ENCODE data around the gene MAT1A. TPM values are rescaled to one million over a fixed set of nuclear protein-coding genes. Genes with fewer than 3 reads are reported as not detected.

Gene MAT1A
- total RNA-seq, 1 experiment from 2014 or later: 2.1 TPM

DNA sequence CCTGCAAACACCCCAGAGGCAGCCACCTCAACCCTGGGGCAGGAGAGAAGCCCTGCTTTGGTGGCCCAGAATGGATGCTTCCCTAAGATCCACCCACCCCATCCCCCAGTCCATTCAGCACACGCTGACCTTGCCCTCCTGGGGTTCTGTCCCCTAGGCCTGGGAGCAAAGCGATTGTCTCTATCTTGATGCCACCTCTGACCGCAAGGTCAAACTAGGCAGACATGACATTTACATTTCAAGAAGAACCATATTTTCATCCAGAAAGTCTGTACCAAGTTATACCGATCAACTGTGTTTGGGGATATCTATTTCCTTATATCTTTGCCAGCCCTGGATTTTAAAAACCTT lies 23.0 kb downstream of the MAT1A start:
- no peaks in the 10 kb centered on the region for H3K79me1 ChIP-seq (ENCODE audit: insufficient read depth, low read depth, low read length, poor library complexity, severe bottlenecking)
- H2BK5ac ChIP-seq (ENCODE audit: insufficient read length, low read length): no peak overlapping the region
- H4K20me1 ChIP-seq (ENCODE audit: control insufficient read depth, insufficient read depth, insufficient read length): no peaks in the 10 kb centered on the region
- H3K4ac ChIP-seq (ENCODE audit: low read depth, low read length): no peak overlapping the region
- TF ChIP-seq, protein P1, sequence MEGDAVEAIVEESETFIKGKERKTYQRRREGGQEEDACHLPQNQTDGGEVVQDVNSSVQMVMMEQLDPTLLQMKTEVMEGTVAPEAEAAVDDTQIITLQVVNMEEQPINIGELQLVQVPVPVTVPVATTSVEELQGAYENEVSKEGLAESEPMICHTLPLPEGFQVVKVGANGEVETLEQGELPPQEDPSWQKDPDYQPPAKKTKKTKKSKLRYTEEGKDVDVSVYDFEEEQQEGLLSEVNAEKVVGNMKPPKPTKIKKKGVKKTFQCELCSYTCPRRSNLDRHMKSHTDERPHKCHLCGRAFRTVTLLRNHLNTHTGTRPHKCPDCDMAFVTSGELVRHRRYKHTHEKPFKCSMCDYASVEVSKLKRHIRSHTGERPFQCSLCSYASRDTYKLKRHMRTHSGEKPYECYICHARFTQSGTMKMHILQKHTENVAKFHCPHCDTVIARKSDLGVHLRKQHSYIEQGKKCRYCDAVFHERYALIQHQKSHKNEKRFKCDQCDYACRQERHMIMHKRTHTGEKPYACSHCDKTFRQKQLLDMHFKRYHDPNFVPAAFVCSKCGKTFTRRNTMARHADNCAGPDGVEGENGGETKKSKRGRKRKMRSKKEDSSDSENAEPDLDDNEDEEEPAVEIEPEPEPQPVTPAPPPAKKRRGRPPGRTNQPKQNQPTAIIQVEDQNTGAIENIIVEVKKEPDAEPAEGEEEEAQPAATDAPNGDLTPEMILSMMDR (conservative IDR thresholded peaks at IDR 0.05): no peak
- H3T11ph ChIP-seq (ENCODE audit: low read length): no peak overlapping the region
- H2BK15ac ChIP-seq (ENCODE audit: low read depth, low read length): no peak overlapping the region
- DNase-seq: no peak
- H3K36me3 Mint-ChIP-seq (ENCODE audit: insufficient read depth in 1 of 3, low read depth in 3 of 3): peaks cover 0 to 8% (median 0%) of the 10 kb centered on the region in 3 experiments; a peak in 4 of 7 replicates
- H2AK5ac ChIP-seq (ENCODE audit: insufficient read length, low read length): no peak overlapping the region
- no peak overlapping the region for H2BK20ac ChIP-seq (ENCODE audit: low read depth, low read length, poor library complexity, severe bottlenecking)
- no CpG with 5 or more reads among the region's 4 CpGs for WGBS (ENCODE audit: extremely low coverage, insufficient read length, low lambda C conversion rate)
- no peak overlapping the region for H3K56ac ChIP-seq (ENCODE audit: insufficient read length, low read depth, low read length)
- no peak overlapping the region for H4K8ac ChIP-seq (replicated peaks; ENCODE audit: insufficient read length, low read depth, low read length)
- H3K23me2 ChIP-seq (ENCODE audit: insufficient read length, low read depth, low read length, poor library complexity, severe bottlenecking): no peaks in the 10 kb centered on the region
- no peak overlapping the region for H4K91ac ChIP-seq (ENCODE audit: insufficient read length, low read depth, low read length)
- no peaks in the 10 kb centered on the region for H3K79me2 ChIP-seq (ENCODE audit: insufficient read depth, low read length)
- no peak overlapping the region for H2BK12ac ChIP-seq (ENCODE audit: insufficient read length, low read depth, low read length)
- peaks cover 9 to 20% of the 10 kb centered on the region in 2 experiments for H3K4me1 Mint-ChIP-seq
- H3K9me3 ChIP-seq (ENCODE audit: control insufficient read depth, low read depth, low read length): no peaks in the 10 kb centered on the region
- H3K4me2 ChIP-seq (ENCODE audit: insufficient read depth, insufficient read length, low read length): no peak overlapping the region
- H3K9me3 Mint-ChIP-seq: peaks cover 8 to 15% of the 10 kb centered on the region in 2 experiments; a peak in 4 of 5 replicates
- no peak overlapping the region for H4K5ac ChIP-seq (ENCODE audit: insufficient read length, low read depth, low read length)
- H3K27ac ChIP-seq (ENCODE audit: insufficient read length, low read depth, low read length): no peak overlapping the region
- H3K9ac ChIP-seq (ENCODE audit: extremely low read depth, insufficient read length, low read length): no peak overlapping the region
- H2AFZ ChIP-seq (ENCODE audit: low read length): no peak overlapping the region
- H3K27me3 Mint-ChIP-seq (ENCODE audit: low read depth): peaks cover 6% of the 10 kb centered on the region
- no peak overlapping the region for H2BK120ac ChIP-seq (ENCODE audit: low read depth, low read length, poor library complexity, severe bottlenecking)
- peak overlapping the region in 1 of 3 experiments; percentile 32; a peak in 1 of 7 replicates for H3K27ac Mint-ChIP-seq
- H3K23ac ChIP-seq (ENCODE audit: insufficient read length, low read depth, low read length): no peak overlapping the region
- no peak overlapping the region for H3K18ac ChIP-seq (ENCODE audit: insufficient read length, low read depth, low read length)
- H3K14ac ChIP-seq (ENCODE audit: insufficient read depth, low read length): no peak overlapping the region
- no peak overlapping the region; a peak in 1 of 5 replicates for H3K4me3 Mint-ChIP-seq
- H3K27me3 ChIP-seq (ENCODE audit: insufficient read depth, low read length): no peaks in the 10 kb centered on the region
- peaks cover 5% of the 10 kb centered on the region; the same call in 1 of the 2 replicates for H3K4me1 ChIP-seq (ENCODE audit: insufficient read depth, low read length)

Data from H9 (cell line).